Measurements from ENCODE around the gene B4GALNT4. TPM values are rescaled to one million over a fixed set of nuclear protein-coding genes. Genes with fewer than 3 reads are reported as not detected.
"Not testable (repeated sequence)": the region's sequence is repeated elsewhere in the genome, so short reads cannot be mapped to it uniquely, and the experiment has no call there.

B4GALNT4 gene
- 125 TPM for polyA plus RNA-seq (2013, experiment 1 of 4)
- polyA plus RNA-seq (2013, experiment 2 of 4) = 133 TPM
- 120 TPM for polyA plus RNA-seq (2013, experiment 3 of 4)
- 119 TPM for polyA plus RNA-seq (2013, experiment 4 of 4)

DNA sequence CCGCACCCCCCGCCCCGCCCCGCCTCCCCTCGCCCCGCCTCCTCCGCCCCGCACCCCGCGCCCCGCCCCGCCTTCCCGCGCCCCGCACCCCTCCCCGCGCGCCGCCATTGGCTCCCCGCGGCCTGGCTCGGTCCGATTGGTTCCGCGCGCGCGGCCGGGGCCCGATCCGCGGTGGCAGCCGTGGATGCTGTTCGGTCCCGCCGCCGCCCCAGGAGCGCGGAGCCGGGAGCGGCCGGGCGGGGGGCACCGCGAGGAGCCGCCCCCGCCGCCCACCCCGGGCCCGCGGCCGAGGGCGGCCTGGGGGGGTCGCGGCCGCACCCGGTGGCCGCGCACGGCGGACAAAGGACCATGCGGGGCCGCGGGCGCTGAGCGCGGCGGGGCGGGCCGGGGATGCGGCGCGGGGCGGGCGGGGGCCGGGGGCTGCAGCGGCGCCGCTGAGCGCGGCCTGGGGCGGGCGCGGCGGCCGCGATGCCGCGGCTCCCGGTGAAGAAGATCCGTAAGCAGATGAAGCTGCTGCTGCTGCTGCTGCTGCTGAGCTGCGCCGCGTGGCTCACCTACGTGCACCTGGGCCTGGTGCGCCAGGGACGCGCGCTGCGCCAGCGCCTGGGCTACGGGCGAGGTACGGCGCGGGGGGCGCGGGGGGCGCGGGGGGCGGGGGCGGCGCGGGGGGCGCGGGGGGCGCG lies at the start of gene B4GALNT4:
Gene B4GALNT4 (plus strand): TSS at position 164 of the 683 bp plus-strand sequence. CDS start 305 bp downstream, at position 469.
- Histone ChIP-seq H3K36me3 (ENCODE audit: control insufficient read depth, insufficient read depth, low read length) (peaks cover 17% of the 10 kb centered on the region), H3K27me3 (ENCODE audit: control insufficient read depth, insufficient read depth, low read length, poor library complexity, severe bottlenecking) (no peaks in the 10 kb centered on the region), H3K4me1 (ENCODE audit: control insufficient read depth, insufficient read depth, low read length) (peaks cover 15% of the 10 kb centered on the region), H3K27ac (ENCODE audit: insufficient read depth, low read depth, low read length, poor library complexity, severe bottlenecking) (peak within 1 kb of the TSS; percentile 87), H3K4me3 (ENCODE audit: insufficient read depth, low read depth, low read length) (peak within 1 kb of the TSS; percentile 73), H3K9me3 (ENCODE audit: control insufficient read depth, low read length) (no peaks in the 10 kb centered on the region)
- 0% methylated on average over 107 to 117 of the region's 118 CpGs for WGBS, 2 experiments

- H3K27ac ChIP-seq (ENCODE audit: insufficient read depth, low read depth, low read length, poor library complexity, severe bottlenecking); H3K36me3 ChIP-seq (ENCODE audit: control insufficient read depth, insufficient read depth, low read length); H3K9me3 ChIP-seq (ENCODE audit: control insufficient read depth, low read length): not testable (repeated sequence)
- Histone ChIP-seq H3K4me3 (ENCODE audit: insufficient read depth, low read depth, low read length) (peak overlapping the region; percentile 8), H3K27me3 (ENCODE audit: control insufficient read depth, insufficient read depth, low read length, poor library complexity, severe bottlenecking) (peaks cover 32% of the 10 kb centered on the region), H3K4me1 (ENCODE audit: control insufficient read depth, insufficient read depth, low read length) (peaks cover 33% of the 10 kb centered on the region)
- 83% methylated on average over 1 of the region's 10 CpGs for WGBS, 2 experiments
These were observed 49.4 kb upstream of the B4GALNT4 start for GRCh38 chr11:319888-320273.

GRCh38 chr11:324156-324555 lies 45.1 kb upstream of the B4GALNT4 start:
- H3K4me3 ChIP-seq (ENCODE audit: insufficient read depth, low read depth, low read length) = no peak overlapping the region
- WGBS, 2 experiments = 68 to 69% methylated on average over 11 of the region's 11 CpGs
- peaks cover 18% of the 10 kb centered on the region for H3K4me1 ChIP-seq (ENCODE audit: control insufficient read depth, insufficient read depth, low read length)
- H3K36me3 ChIP-seq (ENCODE audit: control insufficient read depth, insufficient read depth, low read length) = no peaks in the 10 kb centered on the region
- H3K27me3 ChIP-seq (ENCODE audit: control insufficient read depth, insufficient read depth, low read length, poor library complexity, severe bottlenecking) = no peaks in the 10 kb centered on the region
- no peak overlapping the region for H3K27ac ChIP-seq (ENCODE audit: insufficient read depth, low read depth, low read length, poor library complexity, severe bottlenecking)
- H3K9me3 ChIP-seq (ENCODE audit: control insufficient read depth, low read length) = no peaks in the 10 kb centered on the region

GRCh38 chr11:324593-325517 lies 44.4 kb upstream of the B4GALNT4 start:
- not testable (repeated sequence) for H3K9me3 ChIP-seq (ENCODE audit: control insufficient read depth, low read length); H3K27ac ChIP-seq (ENCODE audit: insufficient read depth, low read depth, low read length, poor library complexity, severe bottlenecking); H3K4me3 ChIP-seq (ENCODE audit: insufficient read depth, low read depth, low read length); H3K36me3 ChIP-seq (ENCODE audit: control insufficient read depth, insufficient read depth, low read length); H3K27me3 ChIP-seq (ENCODE audit: control insufficient read depth, insufficient read depth, low read length, poor library complexity, severe bottlenecking)
- H3K4me1 ChIP-seq (ENCODE audit: control insufficient read depth, insufficient read depth, low read length) = peaks cover 18% of the 10 kb centered on the region
- WGBS, 2 experiments = 81 to 84% methylated on average over 22 of the region's 34 CpGs

DNA sequence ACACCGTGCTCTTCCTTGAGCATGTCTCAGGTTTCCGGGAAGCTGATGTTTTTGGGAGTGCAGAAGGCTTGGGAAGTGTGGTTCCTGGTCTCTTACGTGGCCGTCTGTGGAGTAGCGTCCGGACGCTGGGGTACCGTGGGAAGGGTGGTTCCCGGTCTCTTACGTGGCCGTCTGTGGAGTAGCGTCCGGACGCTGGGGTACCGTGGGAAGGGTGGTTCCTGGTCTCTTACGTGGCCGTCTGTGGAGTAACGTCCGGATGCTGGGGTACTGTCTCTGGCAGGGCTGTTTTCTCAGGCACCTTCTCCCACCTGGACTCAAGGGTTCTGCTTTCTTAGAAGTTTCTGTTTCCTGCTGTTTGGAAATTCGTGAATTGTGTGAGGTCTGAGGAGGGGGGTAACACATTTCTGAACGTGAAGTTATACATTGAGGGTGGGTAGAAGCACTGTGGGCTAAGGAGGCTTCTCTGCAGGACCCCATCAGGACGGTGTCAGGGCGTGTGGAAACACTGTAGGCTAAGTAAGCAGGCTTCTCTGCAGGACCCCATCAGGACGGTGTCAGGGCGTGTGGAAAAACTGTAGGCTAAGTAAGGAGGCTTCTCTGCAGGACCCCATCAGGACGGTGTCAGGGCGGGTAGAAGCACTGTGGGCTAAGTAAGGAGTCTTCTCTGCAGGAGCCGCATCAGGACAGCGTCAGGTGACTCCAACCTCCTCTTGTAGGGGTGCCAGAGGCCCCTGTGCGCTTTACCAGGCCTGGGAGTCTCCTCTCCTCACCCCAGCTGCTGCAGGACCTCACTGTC lies 43.3 kb upstream of the B4GALNT4 start:
- Histone ChIP-seq H3K36me3 (ENCODE audit: control insufficient read depth, insufficient read depth, low read length) (no peaks in the 10 kb centered on the region), H3K27me3 (ENCODE audit: control insufficient read depth, insufficient read depth, low read length, poor library complexity, severe bottlenecking) (no peaks in the 10 kb centered on the region), H3K4me1 (ENCODE audit: control insufficient read depth, insufficient read depth, low read length) (peaks cover 16% of the 10 kb centered on the region), H3K27ac (ENCODE audit: insufficient read depth, low read depth, low read length, poor library complexity, severe bottlenecking) (no peak overlapping the region), H3K4me3 (ENCODE audit: insufficient read depth, low read depth, low read length) (no peak overlapping the region), H3K9me3 (ENCODE audit: control insufficient read depth, low read length) (no peaks in the 10 kb centered on the region)
- 79 to 82% methylated on average over 30 of the region's 30 CpGs for WGBS, 2 experiments

- Histone ChIP-seq H3K4me3 (ENCODE audit: insufficient read depth, low read depth, low read length) (no peak overlapping the region), H3K9me3 (ENCODE audit: control insufficient read depth, low read length) (no peaks in the 10 kb centered on the region), H3K27me3 (ENCODE audit: control insufficient read depth, insufficient read depth, low read length, poor library complexity, severe bottlenecking) (no peaks in the 10 kb centered on the region), H3K4me1 (ENCODE audit: control insufficient read depth, insufficient read depth, low read length) (peaks cover 16% of the 10 kb centered on the region), H3K27ac (ENCODE audit: insufficient read depth, low read depth, low read length, poor library complexity, severe bottlenecking) (no peak overlapping the region), H3K36me3 (ENCODE audit: control insufficient read depth, insufficient read depth, low read length) (no peaks in the 10 kb centered on the region)
- 70 to 73% methylated on average over 6 of the region's 6 CpGs for WGBS, 2 experiments
These were observed 42.8 kb upstream of the B4GALNT4 start for GRCh38 chr11:326592-326841.

DNA sequence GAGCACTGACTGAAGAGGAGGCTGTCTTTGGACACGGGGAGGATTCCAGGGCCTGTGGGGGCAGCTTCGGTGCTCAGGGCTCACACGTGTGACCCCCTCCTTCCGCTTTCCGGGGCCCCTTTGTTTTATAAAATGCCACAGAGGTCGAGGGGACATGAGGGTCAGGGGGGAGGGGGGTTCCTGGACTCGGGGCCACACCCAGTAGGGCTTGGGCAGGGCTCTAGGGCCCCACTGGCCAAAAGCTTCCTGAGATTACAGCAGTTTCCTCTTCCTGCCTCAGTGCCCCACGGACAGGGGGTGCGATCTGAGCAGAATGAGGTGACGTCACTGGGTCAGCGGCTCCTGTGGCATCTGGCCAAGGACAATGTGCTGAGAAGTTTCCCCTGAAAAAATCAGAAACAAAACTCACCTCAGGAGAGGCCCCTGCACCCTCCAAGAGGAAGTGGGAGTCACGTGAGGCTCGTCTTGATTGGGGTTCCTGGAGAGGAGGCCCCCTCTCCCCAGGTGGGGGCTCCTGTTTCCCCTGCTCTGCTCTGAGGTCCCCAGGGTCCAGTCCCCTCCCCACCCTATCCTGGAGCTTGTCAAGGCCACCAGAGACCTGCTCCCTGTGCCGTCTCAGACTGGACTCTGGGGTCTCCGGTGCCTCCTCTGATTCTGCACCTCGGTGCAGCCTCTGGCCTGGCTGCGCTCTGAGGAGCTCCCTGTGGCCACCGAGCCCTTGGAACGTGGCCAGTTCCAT lies 42.3 kb upstream of the B4GALNT4 start:
- H3K36me3 ChIP-seq (ENCODE audit: control insufficient read depth, insufficient read depth, low read length) = no peaks in the 10 kb centered on the region
- WGBS, 2 experiments = 89 to 92% methylated on average over 19 of the region's 19 CpGs
- no peaks in the 10 kb centered on the region for H3K27me3 ChIP-seq (ENCODE audit: control insufficient read depth, insufficient read depth, low read length, poor library complexity, severe bottlenecking)
- no peak overlapping the region for H3K27ac ChIP-seq (ENCODE audit: insufficient read depth, low read depth, low read length, poor library complexity, severe bottlenecking)
- H3K4me3 ChIP-seq (ENCODE audit: insufficient read depth, low read depth, low read length) = no peak overlapping the region
- H3K9me3 ChIP-seq (ENCODE audit: control insufficient read depth, low read length) = no peaks in the 10 kb centered on the region
- H3K4me1 ChIP-seq (ENCODE audit: control insufficient read depth, insufficient read depth, low read length) = peaks cover 16% of the 10 kb centered on the region

DNA sequence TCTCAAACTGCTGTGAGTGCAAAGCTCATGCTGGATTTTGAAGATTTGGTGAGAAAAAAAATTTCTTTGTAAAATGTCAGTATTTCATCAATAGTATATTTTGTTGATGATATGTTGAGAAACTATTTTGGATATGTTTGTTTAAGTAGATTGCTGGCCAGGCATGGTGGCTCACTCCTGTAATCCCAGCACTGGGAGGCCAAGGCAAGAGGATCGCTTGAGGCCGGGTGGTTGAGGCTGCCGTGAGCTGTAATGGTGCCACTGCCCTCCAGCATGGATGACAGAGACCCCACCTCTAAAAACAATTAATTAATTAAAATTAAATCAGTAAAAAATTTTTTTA lies 41.7 kb upstream of the B4GALNT4 start:
- no peaks in the 10 kb centered on the region for H3K36me3 ChIP-seq (ENCODE audit: control insufficient read depth, insufficient read depth, low read length)
- H3K27ac ChIP-seq (ENCODE audit: insufficient read depth, low read depth, low read length, poor library complexity, severe bottlenecking) = no peak overlapping the region
- H3K4me1 ChIP-seq (ENCODE audit: control insufficient read depth, insufficient read depth, low read length) = peaks cover 16% of the 10 kb centered on the region
- no peaks in the 10 kb centered on the region for H3K9me3 ChIP-seq (ENCODE audit: control insufficient read depth, low read length)
- no peaks in the 10 kb centered on the region for H3K27me3 ChIP-seq (ENCODE audit: control insufficient read depth, insufficient read depth, low read length, poor library complexity, severe bottlenecking)
- H3K4me3 ChIP-seq (ENCODE audit: insufficient read depth, low read depth, low read length) = no peak overlapping the region
- 87 to 96% methylated on average over 3 of the region's 3 CpGs for WGBS, 2 experiments

DNA sequence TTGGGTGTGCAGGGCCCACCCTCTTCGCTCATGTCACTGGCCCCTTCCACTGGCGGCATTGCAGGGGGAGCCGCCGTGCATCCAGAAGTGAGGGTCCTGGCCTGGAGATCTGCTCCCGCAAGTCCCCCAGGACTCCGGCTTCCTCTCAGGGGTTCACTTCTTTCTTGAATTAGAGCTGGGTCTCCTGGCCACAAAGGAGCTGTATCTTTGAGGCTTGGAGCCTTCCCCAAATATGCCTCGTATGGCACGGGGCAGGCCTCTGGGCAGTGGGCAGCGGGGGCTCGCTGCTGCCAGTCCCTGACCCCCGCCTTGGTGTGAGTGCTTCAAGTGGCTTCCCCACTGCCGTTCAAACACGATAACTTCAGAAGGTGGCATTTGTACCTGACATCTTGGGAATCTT lies 41.3 kb upstream of the B4GALNT4 start:
- Histone ChIP-seq H3K36me3 (ENCODE audit: control insufficient read depth, insufficient read depth, low read length) (no peaks in the 10 kb centered on the region), H3K4me1 (ENCODE audit: control insufficient read depth, insufficient read depth, low read length) (peaks cover 16% of the 10 kb centered on the region), H3K27ac (ENCODE audit: insufficient read depth, low read depth, low read length, poor library complexity, severe bottlenecking) (no peak overlapping the region)

More for the DNA sequence above, 41.3 kb upstream of the B4GALNT4 start:
- no peaks in the 10 kb centered on the region for H3K27me3 ChIP-seq (ENCODE audit: control insufficient read depth, insufficient read depth, low read length, poor library complexity, severe bottlenecking)
- H3K4me3 ChIP-seq (ENCODE audit: insufficient read depth, low read depth, low read length) = no peak overlapping the region
- no peaks in the 10 kb centered on the region for H3K9me3 ChIP-seq (ENCODE audit: control insufficient read depth, low read length)
- WGBS, 2 experiments = 94 to 95% methylated on average over 13 of the region's 13 CpGs
